D721Med (cell line): ENCODE data around the gene U2SURP.

Source experiments
- DNase-seq: peaks from one replicate; pipeline ENCODE4 v3.0.0; 2011; ENCODE audit warnings: low spot score; ENCODE audit not compliant: insufficient read length
- FAIRE-seq: peaks from 2 replicates; lab custom pipeline; 2011; peaks lifted over from hg19 to GRCh38; lab: Jason Lieb, UNC
- TF ChIP-seq, protein P1 (sequence below): IDR thresholded peaks from 2 replicates; pipeline ENCODE4 v1.5.1; 2012; ENCODE audit warnings: mild to moderate bottlenecking, control low read depth; ENCODE audit not compliant: insufficient read depth; ENCODE audit errors: missing control alignments

The U2SURP gene

DNA sequence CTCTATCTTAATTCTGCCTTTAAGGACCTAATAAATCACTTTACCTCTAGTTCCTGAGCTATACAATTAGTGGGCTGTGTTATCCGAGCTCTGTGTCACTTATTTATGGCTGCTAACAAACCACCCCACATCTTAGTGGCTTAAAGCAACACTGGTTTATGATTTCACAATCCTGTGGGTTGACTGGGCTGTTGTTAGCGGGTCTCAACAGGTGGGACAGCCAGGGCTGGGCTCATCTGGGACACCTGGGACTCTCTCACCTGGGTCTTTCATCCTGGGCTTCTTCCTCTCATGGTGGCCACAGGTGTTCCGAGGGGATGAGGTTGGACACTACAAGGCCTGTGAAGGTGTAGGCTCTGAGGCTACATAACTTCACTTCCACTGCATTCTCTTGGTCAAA, 82.4 kb downstream of the U2SURP start:
- TF ChIP-seq, protein P1, sequence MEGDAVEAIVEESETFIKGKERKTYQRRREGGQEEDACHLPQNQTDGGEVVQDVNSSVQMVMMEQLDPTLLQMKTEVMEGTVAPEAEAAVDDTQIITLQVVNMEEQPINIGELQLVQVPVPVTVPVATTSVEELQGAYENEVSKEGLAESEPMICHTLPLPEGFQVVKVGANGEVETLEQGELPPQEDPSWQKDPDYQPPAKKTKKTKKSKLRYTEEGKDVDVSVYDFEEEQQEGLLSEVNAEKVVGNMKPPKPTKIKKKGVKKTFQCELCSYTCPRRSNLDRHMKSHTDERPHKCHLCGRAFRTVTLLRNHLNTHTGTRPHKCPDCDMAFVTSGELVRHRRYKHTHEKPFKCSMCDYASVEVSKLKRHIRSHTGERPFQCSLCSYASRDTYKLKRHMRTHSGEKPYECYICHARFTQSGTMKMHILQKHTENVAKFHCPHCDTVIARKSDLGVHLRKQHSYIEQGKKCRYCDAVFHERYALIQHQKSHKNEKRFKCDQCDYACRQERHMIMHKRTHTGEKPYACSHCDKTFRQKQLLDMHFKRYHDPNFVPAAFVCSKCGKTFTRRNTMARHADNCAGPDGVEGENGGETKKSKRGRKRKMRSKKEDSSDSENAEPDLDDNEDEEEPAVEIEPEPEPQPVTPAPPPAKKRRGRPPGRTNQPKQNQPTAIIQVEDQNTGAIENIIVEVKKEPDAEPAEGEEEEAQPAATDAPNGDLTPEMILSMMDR, result no peak
- DNase-seq, result no peak
- FAIRE-seq, result no peak

DNA sequence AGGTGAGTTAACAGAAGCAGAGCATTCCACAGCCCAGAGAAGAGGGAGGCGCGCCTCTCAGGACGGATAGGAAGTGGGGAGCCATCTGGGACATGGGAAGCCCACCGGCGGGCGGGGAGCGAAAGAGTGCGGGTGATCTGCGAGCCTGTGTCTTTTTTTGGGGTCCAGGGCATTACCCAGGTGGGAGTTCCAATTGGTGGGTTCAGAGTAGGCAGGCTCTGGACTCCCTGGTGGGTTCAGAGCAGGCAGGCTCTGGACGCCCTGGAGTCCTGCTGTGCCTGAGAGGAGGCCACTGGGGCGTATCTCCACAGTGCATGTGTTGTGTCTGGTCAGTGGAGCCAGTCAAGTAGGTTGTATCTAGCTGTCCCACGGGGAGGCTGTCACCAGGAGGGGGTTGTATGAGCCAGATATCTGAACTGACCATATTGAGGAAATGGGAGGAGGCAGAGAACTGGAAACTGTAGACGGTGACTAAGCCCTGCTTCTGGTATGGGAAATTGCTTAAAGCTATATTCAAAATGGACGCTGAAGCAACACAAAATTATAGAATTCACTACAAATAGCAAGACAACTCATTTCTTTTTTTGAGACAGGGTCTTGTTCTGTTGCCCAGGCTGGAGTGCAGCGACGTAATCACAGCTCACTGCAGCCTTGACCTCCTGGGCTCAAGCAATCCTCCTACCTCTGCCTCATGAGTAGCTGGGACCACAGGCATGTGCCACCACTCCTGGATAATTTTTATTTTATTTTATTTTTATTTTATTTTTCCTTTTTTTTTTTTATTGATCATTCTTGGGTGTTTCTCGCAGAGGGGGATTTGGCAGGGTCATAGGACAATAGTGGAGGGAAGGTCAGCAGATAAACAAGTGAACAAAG, 83.7 kb downstream of the U2SURP start:
- TF ChIP-seq, protein P1, result no peak
- DNase-seq (no peak), FAIRE-seq (no peak)

DNA sequence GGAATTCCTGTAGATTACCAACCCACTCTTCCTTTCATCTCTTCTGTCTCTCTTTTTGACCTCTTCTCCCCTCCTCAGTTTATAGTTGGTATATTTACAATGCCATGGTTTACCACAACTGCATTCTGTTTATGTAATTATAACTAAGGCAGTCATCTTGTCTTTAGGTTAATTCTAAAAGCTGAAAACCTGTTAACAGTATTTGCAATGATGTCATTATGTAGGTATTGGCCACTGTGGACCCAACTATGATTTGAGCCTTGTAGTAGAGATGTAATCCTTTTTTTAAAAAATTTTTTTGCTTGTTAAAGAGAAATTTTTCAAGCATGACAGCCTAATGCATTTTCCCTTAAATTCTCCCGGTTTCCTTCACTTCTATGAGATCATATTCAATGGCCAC, 87.5 kb downstream of the U2SURP start:
- TF ChIP-seq, protein P1, result no peak
- no peak for FAIRE-seq
- no peak for DNase-seq

DNA sequence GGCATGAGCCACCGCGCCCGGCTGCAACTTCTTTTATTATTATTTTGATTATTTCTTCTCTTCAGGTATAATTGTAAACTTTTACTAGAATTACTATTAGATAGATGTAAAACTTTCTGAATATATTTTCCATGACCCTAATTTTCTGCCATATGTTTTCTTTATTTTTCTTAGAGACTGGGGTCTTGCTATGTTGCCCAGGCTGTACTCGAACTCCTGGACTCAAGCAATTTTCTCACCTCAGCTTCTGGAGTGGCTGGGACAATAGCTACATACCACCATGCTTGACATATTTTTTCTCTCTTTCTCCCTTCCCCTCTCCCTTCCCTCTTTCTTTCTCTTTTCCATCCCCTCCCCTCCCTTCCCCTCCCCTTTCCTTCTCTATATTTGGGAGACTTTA, 88.6 kb downstream of the U2SURP start:
- FAIRE-seq, result no peak
- TF ChIP-seq, protein P1, result no peak
- DNase-seq, result no peak

DNA sequence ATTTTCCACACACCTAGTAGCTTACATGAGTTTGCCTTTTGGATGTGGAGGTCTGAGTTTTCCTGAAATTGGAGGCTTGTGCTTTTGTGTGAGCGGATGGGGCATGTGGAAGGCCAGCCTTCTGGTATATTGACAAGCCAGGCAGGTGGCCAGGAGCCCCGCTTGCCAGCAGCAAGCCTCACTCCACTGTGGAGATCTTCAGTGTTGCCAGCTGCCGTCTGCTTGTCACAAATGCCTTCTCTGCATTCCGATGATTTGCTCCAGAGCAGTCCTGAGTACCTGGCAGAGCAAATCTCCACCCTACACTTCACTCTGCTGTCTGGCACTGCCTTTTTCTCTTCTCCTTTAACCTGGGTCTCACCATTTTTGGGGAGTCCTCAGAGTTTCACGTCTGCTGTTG, 89.1 kb downstream of the U2SURP start:
- FAIRE-seq, result no peak

DNA sequence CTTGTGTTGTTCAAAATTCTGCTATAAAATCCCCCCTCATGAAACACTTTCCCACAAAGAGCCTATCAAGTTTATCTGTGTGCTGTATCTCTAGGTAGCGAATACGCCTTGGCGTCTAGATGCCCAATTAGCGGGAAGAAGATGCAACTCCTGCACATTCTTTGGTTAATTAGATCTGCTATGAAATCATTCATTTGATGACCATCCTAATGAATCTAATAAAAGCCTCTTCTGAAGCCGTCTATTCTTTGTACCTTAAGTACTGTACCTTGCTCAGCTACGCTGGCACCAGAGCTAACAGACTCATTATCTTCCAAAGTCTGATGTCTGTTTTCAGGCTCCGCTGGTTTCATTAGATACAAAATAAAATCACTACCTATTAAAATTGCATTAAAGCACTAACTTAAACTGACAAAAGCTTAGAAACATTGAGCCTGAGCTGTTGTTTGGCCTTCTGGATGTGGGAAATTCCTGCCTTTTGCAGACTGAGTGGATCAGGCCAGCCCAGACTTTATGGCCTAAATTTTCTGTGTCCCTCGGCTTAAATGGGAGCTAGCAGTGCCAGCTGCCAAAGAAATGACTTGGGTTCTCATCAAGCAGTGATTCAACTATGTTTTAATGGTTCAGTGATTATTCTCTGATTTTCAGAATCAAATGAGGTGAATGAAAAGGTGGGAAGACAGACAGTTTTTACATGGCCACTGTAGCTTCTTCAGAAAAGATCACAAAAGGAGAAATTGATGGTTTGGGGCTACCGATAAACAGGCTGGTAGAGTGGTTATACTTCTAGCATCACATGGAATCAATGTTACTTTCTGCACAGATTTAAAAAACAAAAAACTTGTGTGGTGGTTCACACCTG, 89.8 kb downstream of the U2SURP start:
- no peak for FAIRE-seq
- TF ChIP-seq, protein P1, result no peak
- DNase-seq, result no peak

More for the DNA sequence above, 89.1 kb downstream of the U2SURP start:
- TF ChIP-seq, protein P1, result no peak
- no peak for DNase-seq

DNA sequence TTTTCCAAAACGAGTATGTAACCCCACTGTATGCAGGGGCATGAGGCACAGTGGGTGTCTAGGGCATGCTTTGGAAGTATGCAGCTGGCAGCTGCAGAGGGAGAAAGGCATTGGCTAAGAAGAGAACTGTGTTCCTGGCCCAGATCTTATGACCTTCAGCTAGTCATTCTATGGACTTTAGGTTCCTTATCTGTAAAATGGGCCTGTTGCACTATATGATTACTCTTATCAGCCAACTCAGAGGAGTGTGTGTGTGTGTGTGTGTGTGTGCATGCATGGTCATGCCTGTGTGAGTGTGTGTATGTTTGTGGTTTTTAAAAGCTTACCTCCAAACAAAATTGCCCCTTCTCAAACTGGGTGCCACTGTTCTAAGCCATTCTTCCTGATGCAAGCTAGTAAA, 90.8 kb downstream of the U2SURP start:
- no peak for FAIRE-seq

More for the DNA sequence above, 90.8 kb downstream of the U2SURP start:
- TF ChIP-seq, protein P1, result no peak
- DNase-seq, result no peak
